Measurements from ENCODE around the gene ADAT2. TPM values are rescaled to one million over a fixed set of nuclear protein-coding genes. Genes with fewer than 3 reads are reported as not detected.

ADAT2 gene
- total RNA-seq, 1 donor from 2014 or later, result 6.3 TPM

GRCh38 chr6:143385636-143386035 is 64.9 kb downstream of the ADAT2 start:
- no peak overlapping the region for H3K4me3 ChIP-seq (ENCODE audit: low read depth, low read length)
- DNase-seq (ENCODE audit: low read depth), result no peak
- TF ChIP-seq, protein P1, sequence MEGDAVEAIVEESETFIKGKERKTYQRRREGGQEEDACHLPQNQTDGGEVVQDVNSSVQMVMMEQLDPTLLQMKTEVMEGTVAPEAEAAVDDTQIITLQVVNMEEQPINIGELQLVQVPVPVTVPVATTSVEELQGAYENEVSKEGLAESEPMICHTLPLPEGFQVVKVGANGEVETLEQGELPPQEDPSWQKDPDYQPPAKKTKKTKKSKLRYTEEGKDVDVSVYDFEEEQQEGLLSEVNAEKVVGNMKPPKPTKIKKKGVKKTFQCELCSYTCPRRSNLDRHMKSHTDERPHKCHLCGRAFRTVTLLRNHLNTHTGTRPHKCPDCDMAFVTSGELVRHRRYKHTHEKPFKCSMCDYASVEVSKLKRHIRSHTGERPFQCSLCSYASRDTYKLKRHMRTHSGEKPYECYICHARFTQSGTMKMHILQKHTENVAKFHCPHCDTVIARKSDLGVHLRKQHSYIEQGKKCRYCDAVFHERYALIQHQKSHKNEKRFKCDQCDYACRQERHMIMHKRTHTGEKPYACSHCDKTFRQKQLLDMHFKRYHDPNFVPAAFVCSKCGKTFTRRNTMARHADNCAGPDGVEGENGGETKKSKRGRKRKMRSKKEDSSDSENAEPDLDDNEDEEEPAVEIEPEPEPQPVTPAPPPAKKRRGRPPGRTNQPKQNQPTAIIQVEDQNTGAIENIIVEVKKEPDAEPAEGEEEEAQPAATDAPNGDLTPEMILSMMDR (conservative IDR thresholded peaks at IDR 0.05; ENCODE audit: low read depth, low read length), result no peak

DNA sequence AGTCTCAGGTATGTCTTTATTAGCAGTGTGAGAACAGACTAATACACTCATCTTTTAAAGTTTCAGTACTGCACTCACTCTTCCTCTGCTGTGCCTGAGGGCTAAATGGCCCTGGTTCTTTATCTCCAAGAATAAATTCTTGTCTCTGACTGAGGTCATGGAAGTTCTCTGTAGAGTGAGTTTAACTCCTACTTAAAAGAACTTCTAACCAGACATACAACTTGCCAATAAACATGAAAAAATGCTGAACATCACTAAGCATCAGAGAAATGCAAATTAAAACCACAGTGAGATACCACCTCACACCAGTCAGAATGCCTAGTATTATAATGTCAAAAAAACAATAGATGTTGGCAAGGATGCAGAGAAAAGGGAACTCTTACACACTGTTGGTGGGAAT is 73.6 kb downstream of the ADAT2 start:
- TF ChIP-seq, protein P1 (conservative IDR thresholded peaks at IDR 0.05; ENCODE audit: low read depth, low read length), result no peak
- DNase-seq (ENCODE audit: low read depth), result no peak

GRCh38 chr6:143376375-143376774 is 74.1 kb downstream of the ADAT2 start:
- no peak for DNase-seq (ENCODE audit: low read depth)
- H3K4me3 ChIP-seq (ENCODE audit: low read depth, low read length), result no peak overlapping the region
- TF ChIP-seq, protein P1 (conservative IDR thresholded peaks at IDR 0.05; ENCODE audit: low read depth, low read length), result no peak

More for the DNA sequence above, 73.6 kb downstream of the ADAT2 start:
- H3K4me3 ChIP-seq (ENCODE audit: low read depth, low read length), result no peak overlapping the region

- no peak overlapping the region for H3K4me3 ChIP-seq (ENCODE audit: low read depth, low read length)
- TF ChIP-seq, protein P1 (conservative IDR thresholded peaks at IDR 0.05; ENCODE audit: low read depth, low read length), result no peak
Measured at GRCh38 chr6:143375022-143375585, 75.4 kb downstream of the ADAT2 start.

DNA sequence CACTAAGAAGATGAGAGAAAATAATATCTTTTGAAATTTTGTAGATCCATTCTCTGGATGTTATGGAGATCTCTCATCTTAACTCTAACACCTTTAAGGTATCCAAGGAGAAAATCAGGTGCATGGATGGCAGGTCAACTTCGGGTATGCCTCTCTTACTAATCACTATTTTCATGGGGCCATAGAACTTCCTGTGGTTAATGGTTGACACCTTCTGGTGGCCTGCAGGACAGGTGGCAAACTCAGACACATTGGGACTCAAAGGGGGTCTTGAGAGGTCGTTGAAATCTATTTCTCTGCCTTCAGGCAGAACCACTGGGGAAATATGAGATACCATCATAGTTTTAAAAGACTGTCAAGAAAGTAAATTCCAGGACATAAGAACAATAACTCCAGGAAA is 76.5 kb downstream of the ADAT2 start:
- no peak for DNase-seq (ENCODE audit: low read depth)
- H3K4me3 ChIP-seq (ENCODE audit: low read depth, low read length), result no peak overlapping the region
- TF ChIP-seq, protein P1 (conservative IDR thresholded peaks at IDR 0.05; ENCODE audit: low read depth, low read length), result no peak

More at GRCh38 chr6:143375022-143375585, 75.4 kb downstream of the ADAT2 start:
- no peak for DNase-seq (ENCODE audit: low read depth)

Other genes starting within 250 kb of the ADAT2 start
- gene PEX3, start 110 bp upstream of the ADAT2 start, total RNA-seq, result 7.8 and 12.6 TPM in 2 replicates
- 54.8 and 70.4 TPM in 2 replicates for gene FUCA2, start 61.0 kb upstream of the ADAT2 start, total RNA-seq
- gene PHACTR2, start 227.3 kb upstream of the ADAT2 start, total RNA-seq, result 13.8 and 15.9 TPM in 2 replicates